ENCODE results near the gene GAPDHS.

Gene GAPDHS

GRCh38 chr19:35511337-35511736, 21.9 kb upstream of the GAPDHS start:
- no peak for FAIRE-seq

DNA sequence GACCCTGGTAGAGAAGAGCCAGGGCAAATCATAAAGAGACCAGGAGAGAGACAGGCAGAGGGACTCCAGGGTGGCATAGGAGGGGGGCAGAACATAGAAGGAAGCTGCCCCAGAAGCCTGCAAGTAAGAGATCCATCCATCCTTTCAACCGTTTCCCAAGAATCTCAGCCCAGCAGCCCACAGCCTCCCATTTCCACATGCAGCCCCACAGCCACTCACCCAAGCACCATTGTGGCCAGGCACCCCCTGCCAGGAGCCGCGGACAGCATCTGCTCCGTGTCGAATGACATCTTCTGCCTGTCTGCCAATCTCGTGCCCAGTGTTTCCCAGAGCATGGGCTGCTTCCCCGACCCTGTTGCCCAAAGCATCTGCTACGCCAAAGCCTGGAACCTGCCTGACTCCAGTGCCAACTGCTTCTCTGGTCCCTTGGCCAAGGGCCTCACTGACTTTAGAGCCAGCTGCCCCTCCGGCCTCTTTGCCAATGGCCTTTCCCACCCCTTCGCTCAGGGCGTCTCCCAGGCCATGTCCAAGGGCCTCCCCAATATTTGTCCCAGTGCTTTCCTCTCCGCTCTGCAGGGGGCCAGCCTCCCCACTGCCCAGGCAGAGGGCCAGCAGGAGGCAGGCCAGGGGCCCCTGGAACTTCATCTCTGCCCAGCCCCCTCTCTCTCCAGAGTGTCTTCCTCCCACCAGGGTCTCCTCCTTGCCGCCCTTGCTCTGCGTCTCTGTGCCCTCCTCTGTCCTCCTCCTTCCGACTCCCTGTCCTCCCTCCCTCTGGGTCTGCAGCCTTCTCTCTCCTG, 20.2 kb upstream of the GAPDHS start:
- no peak for FAIRE-seq

GRCh38 chr19:35513628-35514281, 19.5 kb upstream of the GAPDHS start, which contains the start of gene DMKN:
TSS of gene DMKN (minus strand) at chr19:35513649. CDS start at chr19:35513475, 174 bp downstream.
- no peak for FAIRE-seq

GRCh38 chr19:35514282-35514809, 18.9 kb upstream of the GAPDHS start:
- FAIRE-seq: no peak

GRCh38 chr19:35516310-35516709, 16.9 kb upstream of the GAPDHS start:
- no peak for FAIRE-seq

DNA sequence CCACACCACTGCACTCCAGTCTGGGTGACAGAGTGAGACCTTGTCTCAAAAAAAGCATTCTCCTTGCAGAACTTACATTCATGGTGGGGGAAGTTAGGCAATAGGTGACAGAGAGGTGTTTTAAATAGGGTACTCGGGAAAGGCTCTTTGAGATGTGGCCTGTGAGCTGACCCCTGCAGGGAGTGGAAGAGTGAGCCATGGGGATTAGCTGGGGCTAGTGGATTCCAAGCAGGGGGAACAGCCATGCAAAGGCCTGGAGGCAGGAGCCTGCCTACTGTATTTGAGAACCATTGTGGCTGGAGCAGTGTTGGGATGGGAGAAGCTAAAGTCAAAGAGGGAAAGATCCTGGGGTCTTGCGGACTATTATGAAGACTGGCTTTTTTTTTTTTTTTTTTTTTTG, 15.9 kb upstream of the GAPDHS start:
- FAIRE-seq: no peak

DNA sequence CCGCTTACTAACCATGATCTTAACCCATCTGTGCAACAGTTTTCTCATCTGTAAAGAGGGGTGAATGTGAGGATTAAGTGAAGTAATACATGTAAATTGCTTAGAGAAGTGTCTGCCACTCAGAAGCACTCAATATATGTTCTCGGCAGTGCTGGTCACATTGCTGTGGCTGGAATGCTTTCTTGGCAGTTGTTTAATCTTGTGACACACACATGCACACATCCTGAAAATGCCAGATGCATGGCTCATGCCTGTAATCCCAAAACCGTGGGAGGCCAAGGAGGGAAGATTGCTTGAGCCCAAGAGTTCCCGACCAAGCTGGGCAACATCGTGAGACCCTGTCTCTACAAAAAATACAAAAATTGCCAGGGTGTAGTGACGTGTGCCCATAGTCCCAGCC, 14.9 kb upstream of the GAPDHS start:
- FAIRE-seq: no peak

GRCh38 chr19:35519291-35519690, 14.0 kb upstream of the GAPDHS start:
- no peak for FAIRE-seq

- no peak for FAIRE-seq
These were observed 12.0 kb upstream of the GAPDHS start for GRCh38 chr19:35521124-35521743.

GRCh38 chr19:35522745-35523327, 10.4 kb upstream of the GAPDHS start:
- FAIRE-seq: no peak

DNA sequence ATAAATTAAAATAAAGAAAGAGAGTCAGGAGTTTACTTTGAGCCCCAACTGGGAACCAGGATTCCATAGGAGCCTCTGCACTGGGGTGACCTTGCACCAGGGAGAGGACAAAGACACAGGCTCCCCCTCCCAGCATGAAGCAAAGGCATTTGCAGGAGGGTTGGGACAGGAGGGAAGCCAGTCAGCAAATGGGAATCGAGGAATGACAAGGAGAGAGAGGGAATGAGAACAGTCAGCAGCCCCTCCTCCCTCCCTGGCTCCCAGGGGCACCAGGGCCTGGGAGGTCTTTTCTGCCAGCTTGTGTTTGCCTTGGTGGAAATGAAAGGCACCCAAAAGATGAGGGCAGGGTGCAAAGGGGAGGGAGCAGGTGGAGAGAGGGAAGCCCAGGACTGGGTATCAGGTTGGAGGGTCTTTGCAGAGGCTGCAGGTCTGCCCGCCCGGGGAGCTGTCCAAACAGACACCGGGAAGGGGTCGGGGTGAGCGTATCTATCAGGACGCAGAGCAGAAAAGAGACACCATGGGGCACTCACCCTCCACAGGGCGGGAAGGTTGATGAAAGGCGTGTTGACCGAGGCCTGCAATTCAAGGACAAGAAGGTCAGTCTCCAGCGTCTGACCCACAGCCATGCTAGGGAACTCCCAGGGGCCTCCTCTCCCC, 8.9 kb upstream of the GAPDHS start:
- no peak for FAIRE-seq

- no peak for FAIRE-seq
These were observed 7.4 kb upstream of the GAPDHS start for GRCh38 chr19:35525873-35526272.

- FAIRE-seq: no peak
These were observed 4.8 kb upstream of the GAPDHS start, which contains the start of gene SBSN for GRCh38 chr19:35528218-35529038. TSS of gene SBSN (minus strand) at chr19:35528311. CDS start at chr19:35528281, 30 bp downstream.

GRCh38 chr19:35529241-35530218, 3.7 kb upstream of the GAPDHS start:
- FAIRE-seq: no peak

DNA sequence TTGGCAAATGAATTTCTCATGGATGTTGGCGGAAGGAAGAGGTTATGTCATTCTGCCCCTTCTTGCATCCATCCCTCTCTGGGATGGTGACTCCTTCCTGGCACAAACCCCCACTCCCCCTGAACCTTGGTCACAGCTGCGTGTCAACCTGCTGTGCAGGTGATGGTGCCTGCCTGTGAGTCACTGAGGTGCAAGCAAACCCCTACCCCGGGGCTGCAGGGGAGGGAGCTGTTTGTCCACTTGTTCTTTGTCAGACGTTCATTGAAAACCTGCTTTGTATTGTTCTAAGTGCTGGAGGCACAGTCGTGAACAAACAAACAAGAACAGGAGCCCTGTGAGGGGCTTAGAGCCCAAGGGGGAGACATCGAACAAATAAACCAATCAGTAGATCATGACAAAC, 2.0 kb upstream of the GAPDHS start:
- FAIRE-seq: no peak

GRCh38 chr19:35533822-35534392, 651 bp downstream of the GAPDHS start:
- no peak for FAIRE-seq

DNA sequence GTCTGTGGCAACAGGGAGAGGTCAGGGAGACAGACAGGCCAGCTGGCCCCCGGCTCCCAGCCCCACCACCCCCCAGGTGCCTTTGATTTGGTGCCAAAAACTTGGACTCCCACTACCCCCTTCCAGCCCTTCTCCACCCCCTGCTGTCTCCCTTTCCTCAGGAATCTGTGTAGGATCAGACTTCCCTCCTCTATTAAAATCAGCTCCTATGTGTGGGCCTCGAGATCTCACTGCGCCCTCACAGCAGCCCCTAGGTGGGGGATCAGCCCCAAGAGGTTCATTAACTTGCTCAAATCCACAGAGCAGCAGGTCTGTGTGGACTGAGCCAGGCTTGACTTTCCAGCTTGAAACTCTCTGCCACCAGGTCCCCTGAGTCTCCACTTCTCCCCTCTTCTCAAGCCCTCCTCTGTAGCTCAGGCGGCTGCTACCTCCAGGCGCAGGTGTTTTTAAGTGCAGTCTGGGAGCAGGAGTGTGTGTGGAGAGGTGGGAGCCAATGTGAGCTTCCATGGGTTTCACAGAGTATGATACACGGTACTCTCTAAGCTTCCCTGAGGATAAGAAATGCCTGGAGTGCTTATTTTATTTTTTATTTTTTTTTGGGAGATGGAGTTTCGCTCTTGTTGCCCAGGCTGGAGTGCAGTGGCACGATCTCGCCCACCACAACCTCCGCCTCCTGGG, 1.7 kb downstream of the GAPDHS start:
- FAIRE-seq: no peak

GRCh38 chr19:35539314-35539713, 6.1 kb downstream of the GAPDHS start:
- FAIRE-seq: no peak

- no peak for FAIRE-seq
These were observed 6.6 kb downstream of the GAPDHS start for GRCh38 chr19:35539850-35540249.
